TTC549 (cell line): Measurements from ENCODE around the gene CARHSP1.
"Not testable (repeated sequence)": the region's sequence is repeated elsewhere in the genome, so short reads cannot be mapped to it uniquely, and the experiment has no call there.

Experiments
- FAIRE-seq: peaks from 2 replicates; lab custom pipeline; 2012; peaks lifted over from hg19 to GRCh38; lab: Jason Lieb, UNC

The CARHSP1 gene

GRCh38 chr16:8893426-8893825 lies 24.6 kb upstream of the CARHSP1 start:
- no peak for FAIRE-seq

- FAIRE-seq, result no peak
Measured at GRCh38 chr16:8892101-8892575, 23.3 kb upstream of the CARHSP1 start.

GRCh38 chr16:8890549-8890921 lies 21.7 kb upstream of the CARHSP1 start:
- no peak for FAIRE-seq

GRCh38 chr16:8889893-8890548 lies 21.2 kb upstream of the CARHSP1 start:
- no peak for FAIRE-seq

GRCh38 chr16:8888951-8889892 lies 20.4 kb upstream of the CARHSP1 start:
- no peak for FAIRE-seq

- FAIRE-seq, result no peak
Measured at GRCh38 chr16:8887952-8888560, 19.2 kb upstream of the CARHSP1 start.

- no peak for FAIRE-seq
Measured at GRCh38 chr16:8887431-8887765, 18.6 kb upstream of the CARHSP1 start.

- no peak for FAIRE-seq
Measured at GRCh38 chr16:8886593-8887430, 18.0 kb upstream of the CARHSP1 start.

GRCh38 chr16:8885674-8886592 lies 17.1 kb upstream of the CARHSP1 start:
- no peak for FAIRE-seq

- FAIRE-seq, result no peak
Measured at GRCh38 chr16:8882725-8883377, 14.0 kb upstream of the CARHSP1 start.

GRCh38 chr16:8882041-8882617 lies 13.3 kb upstream of the CARHSP1 start, which contains the start of gene LITAFD:
TSS of gene LITAFD (plus strand) at chr16:8882351. CDS start at chr16:8884356, 2,005 bp downstream.
- no peak for FAIRE-seq

- no peak for FAIRE-seq
Measured at GRCh38 chr16:8880839-8881510, 12.2 kb upstream of the CARHSP1 start.

- FAIRE-seq, result no peak
Measured at GRCh38 chr16:8878523-8878911, 9.7 kb upstream of the CARHSP1 start.

GRCh38 chr16:8877894-8878522 lies 9.2 kb upstream of the CARHSP1 start:
- no peak for FAIRE-seq

GRCh38 chr16:8875317-8875716 lies 6.5 kb upstream of the CARHSP1 start:
- FAIRE-seq, result not testable (repeated sequence)

GRCh38 chr16:8874388-8874787 lies 5.6 kb upstream of the CARHSP1 start:
- no peak for FAIRE-seq

GRCh38 chr16:8873866-8874195 lies 5.0 kb upstream of the CARHSP1 start:
- FAIRE-seq, result not testable (repeated sequence)

- no peak for FAIRE-seq
Measured at GRCh38 chr16:8872967-8873865, 4.4 kb upstream of the CARHSP1 start.
